Umbilical cord (tissue), 1 donor: ENCODE measurements around the gene CDKAL1. TPM values are rescaled to one million over a fixed set of nuclear protein-coding genes. Genes with fewer than 3 reads are reported as not detected.

Source experiments
- total RNA-seq: library from RNA; depleted of rRNA; stranded (reverse); fragments of >200 nt; gene quantifications from one replicate; pipeline ENCODE4 v1.2.3, GENCODE V29; 2014; ENCODE audit warnings: low replicate concordance; ENCODE audit not compliant: insufficient read depth

Gene CDKAL1
- total RNA-seq, 1 donor from 2014 or later = 24.6 TPM

Other genes starting within 250 kb of the CDKAL1 start
- gene E2F3, start 132.6 kb upstream of the CDKAL1 start, total RNA-seq = 3.1 TPM